Measurements from ENCODE around the gene CDC42BPA. TPM values are rescaled to one million over a fixed set of nuclear protein-coding genes. Genes with fewer than 3 reads are reported as not detected.

CDC42BPA gene
- total RNA-seq, 1 experiment from 2014 or later, result 11.8 TPM

DNA sequence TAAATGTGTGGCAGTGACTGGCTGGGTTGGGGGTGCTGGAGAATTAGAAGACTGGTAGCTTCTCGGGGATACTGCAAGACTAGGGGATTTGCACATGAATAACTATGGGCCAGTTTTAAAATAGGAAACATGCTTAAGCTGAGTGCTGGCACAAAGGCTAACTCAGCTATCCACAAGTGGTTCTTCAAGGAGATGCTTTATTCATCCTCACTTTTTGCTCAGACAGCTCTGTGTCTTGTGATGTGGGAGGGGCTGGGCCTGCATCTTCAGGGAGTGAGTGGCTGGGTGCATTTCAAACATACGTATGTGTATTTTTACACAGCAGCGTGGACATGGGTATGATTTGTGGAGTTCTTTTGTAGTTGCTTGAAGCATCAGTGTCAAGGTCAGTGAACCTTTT lies 375.9 kb downstream of the CDC42BPA start:
- in situ Hi-C loops (cut with HindIII; ENCODE audit: low pct_unique_long_range_greater_than_20kb, low sequenced_read_pairs), result no loop called here
- DNase-seq (ENCODE audit: low read depth), result no peak

DNA sequence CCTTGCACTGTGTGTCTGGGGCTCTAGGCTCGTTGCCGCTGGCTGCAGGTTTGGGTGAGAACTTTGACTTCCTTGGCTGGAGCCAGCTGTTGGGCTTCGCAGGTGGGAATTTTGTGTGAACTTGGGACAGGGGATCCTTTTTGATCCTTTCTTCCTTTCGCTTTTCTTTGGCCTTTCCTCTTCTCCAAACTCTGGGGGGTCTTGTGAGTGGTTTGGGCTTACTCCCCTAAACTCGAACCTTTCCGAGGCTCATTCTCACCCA lies 377.6 kb downstream of the CDC42BPA start:
- in situ Hi-C loops (cut with HindIII; ENCODE audit: low pct_unique_long_range_greater_than_20kb, low sequenced_read_pairs), result no loop called here
- DNase-seq (ENCODE audit: low read depth), result no peak

DNA sequence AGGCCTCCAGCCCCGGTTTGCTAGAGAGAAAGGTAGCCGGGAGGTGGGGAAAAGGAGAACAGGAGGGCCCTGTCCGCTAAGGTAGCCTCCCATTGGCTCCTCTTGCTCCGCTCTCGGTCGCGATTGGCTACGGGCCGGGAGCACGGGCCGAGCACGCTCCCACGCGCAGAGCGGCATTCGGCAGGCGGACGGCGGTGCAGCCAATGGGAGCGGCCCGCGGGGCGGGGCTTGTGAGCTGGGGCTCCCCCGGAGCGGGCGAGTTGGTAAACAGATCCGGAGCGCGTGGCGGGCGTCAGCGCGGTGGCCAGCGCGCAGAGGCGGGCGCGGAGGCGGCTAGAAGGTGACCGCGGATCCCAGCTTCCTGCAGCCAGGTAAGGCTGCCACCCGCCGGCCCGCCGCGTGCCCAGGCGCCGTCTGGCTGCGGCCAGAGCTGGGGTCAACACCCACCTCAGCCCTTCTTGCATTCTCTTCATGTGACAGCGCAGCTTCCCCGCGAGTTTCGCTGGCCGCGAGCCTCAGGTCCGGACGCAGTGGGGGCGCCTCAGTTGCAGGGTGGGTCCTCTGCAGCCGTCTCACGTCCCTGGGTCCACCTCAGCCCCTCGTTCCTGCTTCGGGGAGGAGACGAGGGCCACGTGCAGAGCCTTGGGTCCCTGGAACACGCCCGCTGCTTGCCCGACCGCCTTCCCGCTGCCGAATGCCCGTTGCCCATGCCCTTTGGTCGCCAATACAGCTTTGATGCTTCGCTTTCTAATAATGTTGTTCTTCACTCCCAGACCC lies 378.1 kb downstream of the CDC42BPA start, which contains the start of gene COQ8A:
TSS of gene COQ8A (plus strand) at position 266 of the 777 bp plus-strand sequence. CDS start 21,092 bp downstream, outside the sequence.
- DNase-seq (ENCODE audit: low read depth), result peak; percentile 100
- in situ Hi-C loops (cut with HindIII; ENCODE audit: low pct_unique_long_range_greater_than_20kb, low sequenced_read_pairs), result no loop called here

Other genes starting within 250 kb of the CDC42BPA start
- 1.4 and 1.6 TPM in 2 replicates for gene ZNF678, start 245.1 kb upstream of the CDC42BPA start, total RNA-seq (2014; rRNA removed; shearing (Covaris generic); ENCODE audit: low replicate concordance)